Thymus (tissue), 11 donors: ENCODE measurements around the gene PFN1. TPM values are rescaled to one million over a fixed set of nuclear protein-coding genes. Genes with fewer than 3 reads are reported as not detected.
"Not testable (repeated sequence)": the region's sequence is repeated elsewhere in the genome, so short reads cannot be mapped to it uniquely, and the experiment has no call there.

Source experiments
- DNase-seq, 9 donors: peaks; one replicate each; pipeline ENCODE4 v3.0.0-alpha.2; 2013; ENCODE audit warnings: low spot score in 9 of 9, low read depth in 6 of 9, missing footprints in 1 of 9
- H3K27ac ChIP-seq, 2 donors: one replicate each; pipeline ENCODE4 v1.5.1; 2013; ENCODE audit warnings: control low read depth in 1 of 2, low read depth in 1 of 2, low read length in 1 of 2, mild to moderate bottlenecking in 1 of 2, moderate library complexity in 1 of 2
- H3K27me3 ChIP-seq, 2 donors: one replicate each; pipeline ENCODE4 v1.5.1; 2013; ENCODE audit warnings: low read length in 1 of 2; ENCODE audit not compliant: control insufficient read depth in 2 of 2, insufficient read depth in 1 of 2
- H3K36me3 ChIP-seq, 2 donors: one replicate each; pipeline ENCODE4 v1.5.1; 2013; ENCODE audit warnings: low read length in 1 of 2, mild to moderate bottlenecking in 1 of 2, moderate library complexity in 1 of 2; ENCODE audit not compliant: control insufficient read depth in 2 of 2, insufficient read depth in 2 of 2
- H3K4me1 ChIP-seq, 2 donors: one replicate each; pipeline ENCODE4 v1.5.1; 2013; ENCODE audit warnings: low read length in 2 of 2; ENCODE audit not compliant: control insufficient read depth in 2 of 2, insufficient read depth in 2 of 2
- H3K4me3 ChIP-seq, 2 donors: one replicate each; pipeline ENCODE4 v1.5.1; 2013; ENCODE audit warnings: low read length in 2 of 2, control low read depth in 1 of 2, mild to moderate bottlenecking in 1 of 2
- H3K9me3 ChIP-seq, 2 donors: one replicate each; pipeline ENCODE4 v1.5.1; 2013; ENCODE audit warnings: low read length in 1 of 2, mild to moderate bottlenecking in 1 of 2; ENCODE audit not compliant: control insufficient read depth in 2 of 2, insufficient read depth in 1 of 2
- WGBS: extraction: QIAGEN DNeasy Blood & Tissue Kit; methylation state at CpG from one replicate; pipeline ENCODE4 v1.1.7; 2013; 5-methylcytosine and 5-hydroxymethylcytosine counted together
- polyA plus RNA-seq: library from polyadenylated mRNA; stranded (reverse); fragments of 200-250 nt; gene quantifications from one replicate; pipeline ENCODE4 v1.2.3, GENCODE V29; 2013
- total RNA-seq: library from RNA; stranded (reverse); fragments of 120-200 nt; gene quantifications from one replicate; pipeline ENCODE4 v1.2.4, GENCODE V29; 2013
- donor health status: healthy.

PFN1 gene
- total and polyA plus RNA-seq, 2 donors = 635 to 727 TPM

DNA sequence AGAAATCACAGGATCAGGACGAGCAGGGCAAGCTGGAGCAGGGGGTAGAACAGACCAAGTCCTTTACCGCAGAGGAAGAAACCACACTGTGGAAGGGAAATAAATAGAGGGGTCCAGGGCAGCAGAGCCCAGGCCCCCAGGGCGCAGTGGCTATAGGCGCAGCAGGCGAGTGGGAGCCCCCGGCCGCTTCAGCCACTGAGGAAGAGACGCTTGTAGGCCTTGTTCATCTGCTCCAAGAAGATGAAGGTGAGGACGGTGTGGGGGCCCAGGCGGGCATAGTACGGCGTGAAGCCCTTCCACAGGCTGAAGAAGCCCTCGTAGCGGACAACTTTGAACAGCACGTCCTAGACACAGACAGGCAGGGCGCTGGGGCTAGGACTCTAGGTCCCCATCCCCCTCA, 10.8 kb downstream of the PFN1 start:
- Histone ChIP-seq H3K27ac (no peak overlapping the region), H3K36me3 (peaks cover 29 to 40% of the 10 kb centered on the region in 2 donors), H3K4me3 (no peak overlapping the region), H3K4me1 (peaks cover 18 to 33% of the 10 kb centered on the region in 2 donors), H3K9me3 (no peaks in the 10 kb centered on the region), H3K27me3 (peaks cover 0 to 8% of the 10 kb centered on the region in 2 donors)
- 95% methylated on average over 16 of the region's 16 CpGs for WGBS
- DNase-seq = no peak

DNA sequence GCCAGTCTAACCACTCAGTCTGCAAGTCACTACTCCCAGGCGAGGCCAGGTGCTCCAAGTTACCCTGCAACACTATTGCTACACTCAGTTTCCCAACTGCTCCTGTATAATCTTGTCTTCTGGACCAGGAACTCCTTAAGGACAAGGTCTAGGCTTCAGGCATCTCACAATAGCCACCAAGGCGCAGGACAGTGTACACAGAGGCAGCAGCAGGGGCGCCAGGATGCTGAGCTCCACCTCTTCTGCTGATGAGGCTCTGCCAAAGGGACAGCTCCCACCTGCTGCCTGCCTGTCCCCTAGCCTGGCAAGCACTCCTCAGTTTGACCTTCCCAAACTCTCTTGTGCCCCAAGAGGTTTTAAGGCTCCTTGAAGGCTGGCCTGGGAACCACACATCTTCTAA, 11.9 kb downstream of the PFN1 start:
- H3K9me3 ChIP-seq = no peaks in the 10 kb centered on the region
- no peak overlapping the region for H3K4me3 ChIP-seq
- peaks cover 25 to 29% of the 10 kb centered on the region in 2 donors for H3K36me3 ChIP-seq
- 97% methylated on average over 3 of the region's 3 CpGs for WGBS
- H3K27me3 ChIP-seq = peaks cover 0 to 8% of the 10 kb centered on the region in 2 donors
- no peak for DNase-seq
- no peak overlapping the region for H3K27ac ChIP-seq
- peaks cover 17 to 22% of the 10 kb centered on the region in 2 donors for H3K4me1 ChIP-seq

DNA sequence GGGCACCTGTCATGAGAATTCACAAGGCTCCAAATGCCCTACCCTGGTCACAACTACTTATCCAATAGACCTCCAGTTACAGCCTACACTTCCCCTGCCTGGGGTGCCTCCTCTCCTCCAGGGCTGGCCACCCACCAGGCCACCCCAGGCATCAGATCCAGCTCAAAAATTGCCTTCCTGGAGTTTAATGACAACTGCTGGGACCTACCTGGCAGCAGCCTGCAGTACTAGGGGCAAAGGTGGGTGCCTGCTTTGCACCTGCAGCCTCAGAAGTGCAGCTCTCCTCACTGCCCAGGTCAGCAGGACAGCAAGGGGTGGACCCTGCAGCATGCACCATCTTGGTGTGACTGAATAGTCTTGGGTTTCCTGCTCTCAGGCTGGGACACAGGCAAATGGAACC, 12.7 kb downstream of the PFN1 start:
- DNase-seq = no peak
- H3K36me3 ChIP-seq = peaks cover 25 to 28% of the 10 kb centered on the region in 2 donors
- peaks cover 14 to 15% of the 10 kb centered on the region in 2 donors for H3K4me1 ChIP-seq
- no peak overlapping the region for H3K4me3 ChIP-seq
- H3K9me3 ChIP-seq = no peaks in the 10 kb centered on the region
- H3K27me3 ChIP-seq = peaks cover 0 to 8% of the 10 kb centered on the region in 2 donors
- no peak overlapping the region for H3K27ac ChIP-seq

DNA sequence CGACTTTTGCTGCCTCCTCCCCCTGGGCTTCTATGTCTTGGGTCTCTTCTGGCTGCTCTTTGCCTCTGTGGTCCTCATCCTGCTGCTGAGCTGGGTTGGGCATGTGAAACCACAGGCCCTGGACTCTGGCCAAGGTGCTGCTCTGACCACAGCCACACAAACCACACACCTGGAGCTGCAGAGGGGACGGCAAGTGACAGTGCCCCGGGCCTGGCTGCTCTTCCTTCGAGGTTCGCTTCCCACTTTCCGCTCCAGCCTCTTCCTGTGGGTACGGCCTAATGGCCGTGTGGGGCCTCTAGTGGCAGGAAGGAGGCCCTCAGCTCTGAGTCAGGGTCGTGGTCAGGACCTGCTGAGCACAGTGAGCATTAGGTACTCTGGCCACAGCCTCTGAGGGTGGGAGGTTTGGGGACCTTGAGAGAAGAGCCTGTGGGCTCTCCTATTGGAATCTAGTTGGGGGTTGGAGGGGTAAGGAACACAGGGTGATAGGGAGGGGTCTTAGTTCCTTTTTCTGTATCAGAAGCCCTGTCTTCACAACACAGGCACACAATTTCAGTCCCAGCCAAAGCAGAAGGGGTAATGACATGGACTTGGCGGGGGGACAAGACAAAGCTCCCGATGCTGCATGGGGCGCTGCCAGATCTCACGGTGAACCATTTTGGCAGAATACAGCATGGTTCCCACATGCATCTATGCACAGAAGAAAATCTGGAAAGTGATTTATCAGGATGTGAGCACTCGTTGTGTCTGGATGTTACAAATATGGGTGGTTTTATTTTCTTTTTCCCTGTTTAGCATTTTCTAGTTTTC, 14.0 kb downstream of the PFN1 start:
- H3K4me1 ChIP-seq = peaks cover 14 to 15% of the 10 kb centered on the region in 2 donors
- peaks cover 0 to 8% of the 10 kb centered on the region in 2 donors for H3K27me3 ChIP-seq
- H3K36me3 ChIP-seq = peaks cover 25 to 28% of the 10 kb centered on the region in 2 donors
- no peak overlapping the region for H3K27ac ChIP-seq
- H3K9me3 ChIP-seq = no peaks in the 10 kb centered on the region
- no peak for DNase-seq
- no peak overlapping the region for H3K4me3 ChIP-seq
- 19% methylated on average over 14 of the region's 14 CpGs for WGBS

DNA sequence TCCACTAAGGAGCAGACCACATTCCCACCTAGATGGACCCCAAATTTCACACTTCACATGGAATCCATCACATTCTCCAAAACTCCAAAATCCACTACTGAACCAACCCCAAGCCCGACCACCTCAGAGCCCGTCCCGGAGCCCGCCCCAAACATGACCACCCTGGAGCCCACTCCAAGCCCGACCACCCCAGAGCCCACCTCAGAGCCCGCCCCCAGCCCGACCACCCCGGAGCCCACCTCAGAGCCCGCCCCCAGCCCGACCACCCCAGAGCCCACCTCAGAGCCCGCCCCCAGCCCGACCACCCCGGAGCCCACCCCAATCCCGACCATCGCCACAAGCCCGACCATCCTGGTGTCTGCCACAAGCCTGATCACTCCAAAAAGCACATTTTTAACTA, 14.7 kb downstream of the PFN1 start:
- Histone ChIP-seq H3K36me3 (peaks cover 25 to 28% of the 10 kb centered on the region in 2 donors), H3K4me1 (peaks cover 7 to 9% of the 10 kb centered on the region in 2 donors), H3K27ac (no peak overlapping the region), H3K27me3 (peaks cover 0 to 8% of the 10 kb centered on the region in 2 donors), H3K4me3 (no peak overlapping the region), H3K9me3 (no peaks in the 10 kb centered on the region)
- DNase-seq = no peak
- WGBS = 54% methylated on average over 16 of the region's 16 CpGs

DNA sequence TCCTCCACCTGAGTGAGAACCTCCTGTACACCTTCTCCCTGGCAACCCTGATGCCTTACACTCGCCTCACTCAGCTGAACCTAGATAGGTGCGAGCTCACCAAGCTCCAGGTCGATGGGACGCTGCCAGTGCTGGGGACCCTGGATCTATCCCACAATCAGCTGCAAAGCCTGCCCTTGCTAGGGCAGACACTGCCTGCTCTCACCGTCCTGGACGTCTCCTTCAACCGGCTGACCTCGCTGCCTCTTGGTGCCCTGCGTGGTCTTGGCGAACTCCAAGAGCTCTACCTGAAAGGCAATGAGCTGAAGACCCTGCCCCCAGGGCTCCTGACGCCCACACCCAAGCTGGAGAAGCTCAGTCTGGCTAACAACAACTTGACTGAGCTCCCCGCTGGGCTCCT, 15.6 kb downstream of the PFN1 start:
- Histone ChIP-seq H3K9me3 (no peaks in the 10 kb centered on the region), H3K4me1 (peaks cover 3 to 5% of the 10 kb centered on the region in 2 donors), H3K36me3 (peaks cover 18 to 21% of the 10 kb centered on the region in 2 donors), H3K4me3 (no peak overlapping the region), H3K27ac (no peak overlapping the region), H3K27me3 (peaks cover 0 to 8% of the 10 kb centered on the region in 2 donors)
- WGBS = 93% methylated on average over 12 of the region's 12 CpGs
- DNase-seq = no peak

DNA sequence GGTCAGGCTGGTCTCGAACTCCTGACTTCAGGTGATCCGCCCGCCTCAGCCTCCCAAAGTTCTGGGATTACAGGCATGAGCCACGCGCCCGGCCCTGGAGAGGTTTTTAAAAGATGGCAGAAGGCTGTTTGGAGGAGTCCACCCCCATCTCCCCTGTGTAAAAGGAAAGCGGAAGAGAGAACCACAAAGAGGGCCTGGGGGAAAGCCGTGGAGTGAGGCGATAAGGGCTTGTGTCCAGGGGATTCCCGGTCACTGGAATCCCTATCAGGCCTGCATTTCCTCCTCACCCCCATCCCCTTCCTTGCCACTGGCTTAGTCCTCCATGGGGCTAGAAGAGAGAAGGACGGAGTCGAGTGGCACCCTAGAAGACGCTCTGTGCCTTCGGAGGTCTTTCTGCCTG, 16.4 kb downstream of the PFN1 start, which contains the start of gene GP1BA:
GP1BA (plus strand) TSS at position 315 of the 400 bp plus-strand sequence. CDS start 328 bp downstream, outside the sequence.
- Histone ChIP-seq H3K9me3 (no peaks in the 10 kb centered on the region), H3K27me3 (peaks cover 0 to 8% of the 10 kb centered on the region in 2 donors), H3K36me3 (peaks cover 11 to 13% of the 10 kb centered on the region in 2 donors), H3K4me3 (no peak within 1 kb of the TSS), H3K27ac (no peak within 1 kb of the TSS), H3K4me1 (peaks cover 3 to 5% of the 10 kb centered on the region in 2 donors)
- DNase-seq = no peak
- whole genome bisulfite sequencing = 71% methylated on average over 14 of the region's 14 CpGs

DNA sequence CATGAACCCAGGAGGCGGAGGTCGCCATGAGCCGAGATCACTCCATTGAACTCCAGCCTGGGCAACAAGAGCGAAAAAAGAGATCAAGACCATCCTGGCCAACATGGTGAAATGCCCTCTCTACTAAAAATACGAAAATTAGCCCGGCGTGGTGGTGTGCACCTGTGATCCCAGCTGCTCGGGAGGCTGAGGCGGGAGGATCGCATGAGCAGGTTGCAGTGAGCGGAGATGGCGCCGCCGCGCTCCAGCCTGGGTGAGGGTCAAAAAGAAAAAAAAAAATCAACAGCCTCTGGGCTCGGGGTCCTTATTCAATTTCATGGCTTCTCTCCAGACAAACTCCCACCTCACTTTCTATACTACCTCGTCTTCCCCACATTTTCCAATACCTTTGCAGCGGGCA, 19.4 kb downstream of the PFN1 start:
- Histone ChIP-seq H3K27me3 (peaks cover 0 to under 1% of the 10 kb centered on the region in 2 donors), H3K27ac (no peak overlapping the region), H3K4me3 (no peak overlapping the region), H3K36me3 (no peaks in the 10 kb centered on the region), H3K9me3 (no peaks in the 10 kb centered on the region), H3K4me1 (no peaks in the 10 kb centered on the region)
- WGBS = 98% methylated on average over 18 of the region's 18 CpGs
- DNase-seq = no peak

DNA sequence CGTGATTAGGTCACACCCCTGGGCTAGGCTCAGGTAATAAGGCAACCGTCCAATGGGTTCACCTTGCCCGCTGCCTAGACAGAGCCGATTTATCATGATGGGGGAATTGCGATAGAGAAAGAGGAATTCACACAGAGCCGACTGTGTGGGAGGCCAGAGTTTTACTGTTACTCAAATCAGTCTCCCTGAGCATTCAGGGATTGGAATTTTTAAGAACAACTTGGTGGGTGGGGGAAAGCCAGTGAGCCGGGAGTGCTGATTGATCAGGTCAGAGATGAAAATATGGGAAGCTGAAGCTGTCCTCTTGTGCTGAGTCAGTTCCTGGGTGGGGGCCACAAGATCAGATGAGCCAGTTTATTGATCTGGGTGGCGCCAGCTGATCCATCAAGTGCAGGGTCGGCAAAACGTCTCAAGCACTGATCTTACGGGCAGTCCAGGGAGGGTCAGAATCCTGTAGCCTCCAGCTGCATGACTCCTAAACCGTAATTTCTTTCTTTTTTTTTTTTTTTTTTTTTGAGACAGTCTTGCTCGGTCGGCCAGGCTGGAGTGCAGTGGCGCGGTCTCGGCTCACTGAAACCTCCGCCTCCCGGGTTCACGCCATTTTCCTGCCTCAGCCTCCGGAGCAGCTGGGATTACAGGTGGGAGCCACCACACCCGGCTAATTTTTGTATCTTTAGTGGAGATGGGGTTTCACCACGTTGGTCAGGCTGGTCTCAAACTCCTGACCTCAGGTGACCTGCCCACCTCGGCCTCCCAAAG, 21.6 kb downstream of the PFN1 start:
- H3K27ac ChIP-seq, H3K9me3 ChIP-seq, H3K27me3 ChIP-seq, DNase-seq, H3K4me1 ChIP-seq, H3K36me3 ChIP-seq, H3K4me3 ChIP-seq: not testable (repeated sequence)
- WGBS = 96% methylated on average over 24 of the region's 24 CpGs
